ENCODE data around the gene HDAC6. TPM values are rescaled to one million over a fixed set of nuclear protein-coding genes. Genes with fewer than 3 reads are reported as not detected.

HDAC6 gene
- total and polyA plus RNA-seq, 10 of the 15 experiments (the other 5 are each of a cell fraction or from before 2014, with no cell fraction given) = 8.3 to 47.0 (median 34.1) TPM

- TF ChIP-seq ETV6 (conservative IDR thresholded peaks at IDR 0.05 in 1 of 2, IDR thresholded peaks at IDR 0.05 in 1 of 2; ENCODE audit: borderline replicate concordance in 1 of 2, low read depth in 1 of 2) (no peak), BRCA1 (IDR thresholded peaks at IDR 0.05; ENCODE audit: low read depth, low read length) (no peak), EP300 (IDR thresholded peaks at IDR 0.05; ENCODE audit: borderline replicate concordance in 1 of 2, control insufficient read depth in 1 of 2, low read depth in 2 of 2, low read length in 2 of 2) (no peak), GABPA (IDR thresholded peaks at IDR 0.05; ENCODE audit: low read depth) (no peak)
These were observed 33.9 kb downstream of the HDAC6 start, which contains the start of gene PCSK1N (continued) for GRCh38 chrX:48835524-48836329.

GRCh38 chrX:48839686-48840085 is 37.8 kb downstream of the HDAC6 start:
- H3K27ac ChIP-seq (ENCODE audit: control insufficient read depth, insufficient read depth) = no peak overlapping the region
- ChIA-PET CTCF (no interaction called here), POLR2A (no interaction called here), SMC1A (ENCODE audit: uncharacterized antibody, unreplicated experiment) (no interaction called here), RAD21 (ENCODE audit: unreplicated experiment) (no interaction called here)
- H3K36me3 ChIP-seq (ENCODE audit: control insufficient read depth in 2 of 2, insufficient read depth in 2 of 2, low read length in 1 of 2) = no peaks in the 10 kb centered on the region
- no peaks in the 10 kb centered on the region for H3K9me3 ChIP-seq (replicated peaks; ENCODE audit: control insufficient read depth, insufficient read depth, low read length)
- in situ Hi-C loops (cut with MboI) (no loop called here), intact Hi-C loops (cut with micrococcal nuclease; ENCODE audit: unreplicated experiment) (no loop called here)
- H3K27me3 ChIP-seq (replicated peaks in 1 of 2; ENCODE audit: control insufficient read depth in 2 of 2, insufficient read depth in 2 of 2, low read length in 1 of 2) = no peaks in the 10 kb centered on the region
- no peaks in the 10 kb centered on the region for H3K4me1 ChIP-seq (ENCODE audit: control insufficient read depth, insufficient read depth, low read length)
- H3K79me2 ChIP-seq (ENCODE audit: control insufficient read depth, insufficient read depth, low read length) = no peaks in the 10 kb centered on the region
- H3K4me2 ChIP-seq (ENCODE audit: control insufficient read depth, insufficient read depth) = no peak overlapping the region
- no peak overlapping the region for H2AFZ ChIP-seq (ENCODE audit: control insufficient read depth, low read depth, low read length)
- FAIRE-seq = no peak
- WGBS (ENCODE audit: insufficient coverage, insufficient replicate concordance, low lambda C conversion rate, missing lambda C conversion rate) = 31% methylated on average over 7 of the region's 10 CpGs
- TF ChIP-seq CBX5 (IDR thresholded peaks at IDR 0.05; ENCODE audit: low read depth) (no peak), YY1 (IDR thresholded peaks at IDR 0.05; ENCODE audit: low read depth, low read length) (no peak), BCL11A (IDR thresholded peaks at IDR 0.05; ENCODE audit: low read depth, low read length) (no peak), HDAC6 (IDR thresholded peaks at IDR 0.05; ENCODE audit: unreplicated experiment) (no peak), POLR2AphosphoS5 (IDR thresholded peaks at IDR 0.05; ENCODE audit: low read length) (no peak), CHD1 (IDR thresholded peaks at IDR 0.05; ENCODE audit: low read depth, low read length) (no peak), MEF2B (IDR thresholded peaks at IDR 0.05; ENCODE audit: partially characterized antibody, poor library complexity, severe bottlenecking) (no peak), TAF1 (IDR thresholded peaks at IDR 0.05; ENCODE audit: borderline replicate concordance, low read depth, low read length) (no peak), STAT3 (IDR thresholded peaks at IDR 0.05; ENCODE audit: low read depth, low read length) (no peak), SUZ12 (IDR thresholded peaks at IDR 0.05; ENCODE audit: unreplicated experiment) (no peak)
- no TSS peak for BruUV-seq (replicated peaks)
- H3K4me3 ChIP-seq = no peak overlapping the region
- no peak overlapping the region for H3K9ac ChIP-seq (ENCODE audit: control insufficient read depth, insufficient read depth, low read length)
- ATAC-seq = no peak
- no peaks in the 10 kb centered on the region for H4K20me1 ChIP-seq (ENCODE audit: control insufficient read depth, insufficient read depth)
- no peak for DNase-seq (ENCODE audit: low read depth, low spot score)
